Natural killer cell (primary cell): ENCODE data around the gene CWF19L2. TPM values are rescaled to one million over a fixed set of nuclear protein-coding genes. Genes with fewer than 3 reads are reported as not detected.

Experiments
- ATAC-seq, 3 donors: fragments of 150-1000 bp in 2 of 3; fragments of 200-7000 bp in 1 of 3; cut with Tn5 transposase; 1 replicate in 1 of 3; 2 replicates in 2 of 3; pipeline ENCODE4 v1.10.0; 2021; ENCODE audit warnings: mild to moderate bottlenecking in 2 of 3, moderate library complexity in 2 of 3
- DNase-seq, 2 donors: peaks; one replicate each; pipeline versions ENCODE4 v3.0.0 to v3.0.0-alpha.2; 2013 to 2021; ENCODE audit warnings: mixed read lengths in 1 of 2
- H3K27ac ChIP-seq: one replicate; pipeline ENCODE4 v1.5.1; 2013; ENCODE audit warnings: mild to moderate bottlenecking, low read length
- H3K27me3 ChIP-seq: one replicate; pipeline ENCODE4 v1.6.1; 2013; ENCODE audit warnings: low read length; ENCODE audit not compliant: control insufficient read depth, insufficient read depth
- H3K36me3 ChIP-seq: one replicate; pipeline ENCODE4 v1.6.1; 2013; ENCODE audit warnings: low read length; ENCODE audit not compliant: control insufficient read depth, insufficient read depth
- H3K4me1 ChIP-seq: one replicate; pipeline ENCODE4 v1.6.1; 2013; ENCODE audit warnings: low read length; ENCODE audit not compliant: control insufficient read depth, insufficient read depth
- H3K4me3 ChIP-seq: one replicate; pipeline ENCODE4 v1.5.1; 2013; ENCODE audit warnings: low read length
- H3K9me3 ChIP-seq: one replicate; pipeline ENCODE4 v1.6.1; 2013; ENCODE audit warnings: low read length; ENCODE audit not compliant: control insufficient read depth, insufficient read depth
- H3K27ac Mint-ChIP-seq, 2 donors: one replicate each; pipeline ENCODE4 v1.8.0; 2022; ENCODE audit warnings: mild to moderate bottlenecking in 2 of 2, mixed read lengths in 2 of 2, moderate library complexity in 1 of 2
- H3K27me3 Mint-ChIP-seq, 2 donors: one replicate each; pipeline ENCODE4 v1.8.0; 2022; ENCODE audit warnings: low read depth in 2 of 2, mixed read lengths in 2 of 2
- H3K36me3 Mint-ChIP-seq: one replicate; pipeline ENCODE4 v1.8.0; 2022; ENCODE audit warnings: mixed read lengths
- H3K4me1 Mint-ChIP-seq, 2 donors: one replicate each; pipeline ENCODE4 v1.8.0; 2022; ENCODE audit warnings: mixed read lengths in 2 of 2
- H3K4me3 Mint-ChIP-seq: one replicate; pipeline ENCODE4 v1.8.0; 2022; ENCODE audit warnings: mild to moderate bottlenecking, moderate library complexity, mixed read lengths
- H3K9me3 Mint-ChIP-seq, 2 donors: one replicate each; pipeline ENCODE4 v1.8.0; 2022; ENCODE audit warnings: mixed read lengths in 2 of 2
- WGBS: methylation state at CpG from one replicate; pipeline ENCODE4 v1.1.7; 2013; ENCODE audit warnings: missing lambda C conversion rate; ENCODE audit not compliant: insufficient coverage; 5-methylcytosine and 5-hydroxymethylcytosine counted together
- intact Hi-C: fragments of 100-400 bp; cut with micrococcal nuclease; formaldehyde crosslinking; loops from one replicate; pipeline ENCODE4 v1.14.2; 2022
- total RNA-seq, 4 donors: library from RNA; stranded (reverse); fragments of 120-200 nt in 1 of 4; gene quantifications; one replicate each; pipeline versions ENCODE4 v1.2.3 to v1.2.4, GENCODE V29; 2013 to 2022
- TF ChIP-seq, protein P1 (sequence below): fragments of 200-600 bp; IDR thresholded peaks from one replicate; pipeline ENCODE4 v1.8.0; 2022; ENCODE audit warnings: antibody characterized with exemption

The CWF19L2 gene
- total RNA-seq, 3 donors from 2014 or later (not counting 1 experiment from before 2014, with no cell fraction given): 25.8 to 34.8 (median 28.0) TPM

GRCh38 chr11:107301878-107302277 lies 155.7 kb downstream of the CWF19L2 start:
- no peaks in the 10 kb centered on the region for H3K9me3 ChIP-seq
- no peaks in the 10 kb centered on the region for H3K4me1 ChIP-seq
- Mint-ChIP-seq H3K27ac (no peak overlapping the region), H3K9me3 (peaks cover 3 to 4% of the 10 kb centered on the region in 2 donors), H3K36me3 (peaks cover 36% of the 10 kb centered on the region), H3K27me3 (no peaks in the 10 kb centered on the region), H3K4me3 (no peak overlapping the region), H3K4me1 (no peaks in the 10 kb centered on the region)
- H3K36me3 ChIP-seq: no peaks in the 10 kb centered on the region
- TF ChIP-seq, protein P1, sequence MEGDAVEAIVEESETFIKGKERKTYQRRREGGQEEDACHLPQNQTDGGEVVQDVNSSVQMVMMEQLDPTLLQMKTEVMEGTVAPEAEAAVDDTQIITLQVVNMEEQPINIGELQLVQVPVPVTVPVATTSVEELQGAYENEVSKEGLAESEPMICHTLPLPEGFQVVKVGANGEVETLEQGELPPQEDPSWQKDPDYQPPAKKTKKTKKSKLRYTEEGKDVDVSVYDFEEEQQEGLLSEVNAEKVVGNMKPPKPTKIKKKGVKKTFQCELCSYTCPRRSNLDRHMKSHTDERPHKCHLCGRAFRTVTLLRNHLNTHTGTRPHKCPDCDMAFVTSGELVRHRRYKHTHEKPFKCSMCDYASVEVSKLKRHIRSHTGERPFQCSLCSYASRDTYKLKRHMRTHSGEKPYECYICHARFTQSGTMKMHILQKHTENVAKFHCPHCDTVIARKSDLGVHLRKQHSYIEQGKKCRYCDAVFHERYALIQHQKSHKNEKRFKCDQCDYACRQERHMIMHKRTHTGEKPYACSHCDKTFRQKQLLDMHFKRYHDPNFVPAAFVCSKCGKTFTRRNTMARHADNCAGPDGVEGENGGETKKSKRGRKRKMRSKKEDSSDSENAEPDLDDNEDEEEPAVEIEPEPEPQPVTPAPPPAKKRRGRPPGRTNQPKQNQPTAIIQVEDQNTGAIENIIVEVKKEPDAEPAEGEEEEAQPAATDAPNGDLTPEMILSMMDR: no peak
- H3K4me3 ChIP-seq: no peak overlapping the region
- no peak for ATAC-seq
- H3K27me3 ChIP-seq: no peaks in the 10 kb centered on the region
- no CpG with 5 or more reads among the region's 1 CpG for WGBS
- intact Hi-C loops: no loop called here
- no peak for DNase-seq
- H3K27ac ChIP-seq: no peak overlapping the region

GRCh38 chr11:107293677-107294344 lies 163.8 kb downstream of the CWF19L2 start:
- Mint-ChIP-seq H3K9me3 (peaks cover 11 to 16% of the 10 kb centered on the region in 2 donors), H3K4me1 (no peaks in the 10 kb centered on the region), H3K27me3 (no peaks in the 10 kb centered on the region), H3K4me3 (no peak overlapping the region), H3K36me3 (peaks cover 39% of the 10 kb centered on the region), H3K27ac (no peak overlapping the region)
- Histone ChIP-seq H3K27me3 (no peaks in the 10 kb centered on the region), H3K9me3 (no peaks in the 10 kb centered on the region), H3K36me3 (peaks cover 3% of the 10 kb centered on the region), H3K4me3 (no peak overlapping the region), H3K27ac (no peak overlapping the region), H3K4me1 (no peaks in the 10 kb centered on the region)
- TF ChIP-seq, protein P1: no peak
- ATAC-seq (no peak), DNase-seq (no peak)
- WGBS: 93% methylated on average over 11 of the region's 13 CpGs
- intact Hi-C loops: no loop called here

GRCh38 chr11:107282195-107282594 lies 175.4 kb downstream of the CWF19L2 start:
- no peak overlapping the region for H3K4me3 Mint-ChIP-seq
- no peak for ATAC-seq
- intact Hi-C loops: no loop called here
- H3K27me3 ChIP-seq: no peaks in the 10 kb centered on the region
- H3K9me3 ChIP-seq: peaks cover 8% of the 10 kb centered on the region
- TF ChIP-seq, protein P1: no peak
- H3K4me1 ChIP-seq: no peaks in the 10 kb centered on the region
- H3K27me3 Mint-ChIP-seq: no peaks in the 10 kb centered on the region
- no peaks in the 10 kb centered on the region for H3K4me1 Mint-ChIP-seq
- H3K36me3 ChIP-seq: no peaks in the 10 kb centered on the region
- DNase-seq: no peak
- H3K27ac Mint-ChIP-seq: no peak overlapping the region
- H3K9me3 Mint-ChIP-seq: peaks cover 5 to 13% of the 10 kb centered on the region in 2 donors
- H3K27ac ChIP-seq: no peak overlapping the region
- H3K4me3 ChIP-seq: no peak overlapping the region
- H3K36me3 Mint-ChIP-seq: peaks cover 20% of the 10 kb centered on the region
- WGBS: no CpG with 5 or more reads among the region's 1 CpG

Other genes starting within 250 kb of the CWF19L2 start
- gene ALKBH8, start 107.9 kb upstream of the CWF19L2 start, total RNA-seq: 10 to 100 TPM in 1 of 3 donors, 1 to 10 TPM in 2; 6.9 to 11.8 (median 9.0) TPM
- not detected for gene ELMOD1, start 133.3 kb upstream of the CWF19L2 start, total RNA-seq